GM19238 (cell line): ENCODE measurements around the gene RAB3IP.
A peak's percentile ranks its signal among the peaks of the same experiment; 100 is the strongest.

Source experiments
- DNase-seq: peaks from one replicate; pipeline ENCODE4 v3.0.0; 2011; ENCODE audit warnings: low spot score; ENCODE audit not compliant: insufficient read length

Gene RAB3IP

DNA sequence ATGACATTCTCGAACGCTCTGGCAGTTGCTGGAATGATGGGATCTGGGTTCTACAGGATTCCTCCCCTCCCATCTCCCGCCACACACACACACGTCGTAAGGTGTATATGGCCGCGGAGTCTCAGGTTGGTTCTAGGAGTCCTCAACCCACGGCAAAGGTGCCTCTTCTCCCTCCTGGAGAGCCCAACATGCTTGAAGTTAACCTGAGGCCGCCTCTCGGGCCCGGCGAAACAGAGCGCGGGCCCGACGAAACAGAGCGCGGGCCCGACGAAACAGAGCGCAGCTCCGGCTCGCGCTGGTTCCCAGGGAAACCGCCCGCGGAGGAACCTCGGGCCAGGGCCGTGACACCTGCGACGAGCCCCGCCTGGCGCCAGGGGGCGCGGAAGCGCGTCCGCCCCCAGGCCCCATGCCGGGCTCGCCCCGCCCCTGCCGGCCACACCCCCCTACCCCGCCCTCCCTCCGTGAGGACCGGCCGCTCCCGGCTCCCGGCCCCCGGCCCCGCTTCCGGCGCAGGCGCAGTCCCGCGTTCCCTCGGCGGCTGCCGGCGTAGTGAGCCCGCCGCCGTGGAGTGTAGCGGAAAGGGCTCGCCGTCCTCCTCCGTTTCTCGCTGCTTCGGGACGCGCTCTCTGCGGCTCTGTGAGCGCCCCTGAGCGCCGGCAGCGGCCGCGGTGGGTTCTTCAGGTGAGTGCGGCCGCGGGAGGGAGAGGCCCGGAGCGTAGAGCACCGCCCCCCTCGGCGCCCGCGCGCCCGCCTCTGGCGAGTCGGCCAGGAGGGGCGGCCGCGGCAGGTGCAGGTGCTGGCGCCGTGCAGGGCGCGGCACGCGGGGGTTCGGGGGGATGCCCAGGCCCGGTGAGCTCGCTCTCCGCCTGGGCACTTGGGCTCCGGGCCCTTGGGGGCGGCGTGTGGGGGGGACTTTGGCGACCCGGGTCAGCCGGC lies at the start of gene RAB3IP:
Gene RAB3IP (plus strand): TSS at position 510 of the 936 bp plus-strand sequence. CDS start 16,549 bp downstream, outside the sequence.
- DNase-seq, result peak; percentile 90

- DNase-seq, result no peak
Measured at GRCh38 chr12:69689638-69690037, 49.0 kb upstream of the RAB3IP start.

GRCh38 chr12:69694123-69694522 lies 44.5 kb upstream of the RAB3IP start:
- DNase-seq, result no peak

- DNase-seq, result no peak
Measured at GRCh38 chr12:69698054-69698453, 40.6 kb upstream of the RAB3IP start.

DNA sequence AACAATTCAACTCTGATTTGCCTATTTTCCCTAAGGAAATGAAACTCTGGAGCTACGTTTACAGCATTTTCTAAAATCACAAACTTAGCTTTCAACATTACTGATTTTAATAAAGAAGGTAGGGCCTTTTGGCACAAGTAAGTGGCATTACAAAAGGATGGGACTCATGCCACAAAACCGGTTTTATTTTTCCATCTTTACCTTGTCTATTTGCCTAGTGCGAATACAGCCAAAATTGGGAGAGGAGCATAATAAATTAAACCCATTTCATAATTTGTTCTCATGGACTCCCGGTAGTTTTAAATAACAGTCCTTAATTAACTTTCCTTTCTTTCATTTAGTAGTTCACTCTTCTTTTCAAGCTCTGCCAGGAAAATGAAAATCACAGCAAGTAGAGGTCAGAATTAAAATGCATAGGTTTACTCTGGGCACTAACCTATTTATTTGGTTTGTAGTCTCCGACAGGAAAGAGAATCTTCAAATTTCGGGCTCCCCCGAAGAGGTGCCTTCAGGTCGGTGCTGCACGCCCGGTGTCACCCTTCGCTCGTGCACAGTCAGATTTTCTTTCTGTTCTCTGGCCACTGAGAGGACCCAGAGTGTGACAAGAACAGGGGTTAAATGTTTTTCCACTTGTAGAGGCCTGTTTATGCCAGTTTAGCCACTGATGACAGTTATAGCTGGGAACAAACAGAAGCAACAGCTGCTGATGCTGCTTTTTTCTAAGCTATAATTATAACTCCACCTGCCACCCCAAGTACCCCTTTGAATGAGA lies 39.7 kb upstream of the RAB3IP start, which contains the start of gene BEST3:
Gene BEST3 (minus strand): TSS at position 535 of the 772 bp plus-strand sequence. CDS start 1,505 bp downstream, outside the sequence.
- DNase-seq, result no peak

GRCh38 chr12:69701826-69702225 lies 36.8 kb upstream of the RAB3IP start:
- no peak for DNase-seq

DNA sequence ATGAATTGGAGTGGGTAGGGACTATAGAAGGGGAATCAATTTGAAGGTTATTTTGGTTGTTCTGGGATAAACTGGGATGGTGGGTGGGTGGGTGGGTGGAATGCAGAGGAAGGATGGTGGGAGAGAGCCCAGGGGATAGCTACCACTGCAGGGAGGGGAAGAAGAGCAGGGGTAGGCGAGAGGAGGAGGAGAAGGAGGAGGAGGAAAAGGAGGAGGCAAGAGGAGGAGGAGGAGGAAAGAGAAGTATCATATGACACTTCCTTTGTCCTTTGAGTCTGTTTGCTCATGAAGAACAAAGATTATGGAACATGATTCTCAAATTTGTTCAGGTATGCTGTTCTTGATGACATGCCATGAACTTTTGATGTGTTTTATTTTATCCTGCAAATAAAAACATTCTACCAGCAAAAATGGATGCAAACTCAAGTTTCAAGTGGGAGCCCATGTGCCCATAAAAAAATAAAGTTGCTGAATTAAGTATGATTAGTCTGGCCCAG lies 35.5 kb upstream of the RAB3IP start:
- DNase-seq, result no peak

DNA sequence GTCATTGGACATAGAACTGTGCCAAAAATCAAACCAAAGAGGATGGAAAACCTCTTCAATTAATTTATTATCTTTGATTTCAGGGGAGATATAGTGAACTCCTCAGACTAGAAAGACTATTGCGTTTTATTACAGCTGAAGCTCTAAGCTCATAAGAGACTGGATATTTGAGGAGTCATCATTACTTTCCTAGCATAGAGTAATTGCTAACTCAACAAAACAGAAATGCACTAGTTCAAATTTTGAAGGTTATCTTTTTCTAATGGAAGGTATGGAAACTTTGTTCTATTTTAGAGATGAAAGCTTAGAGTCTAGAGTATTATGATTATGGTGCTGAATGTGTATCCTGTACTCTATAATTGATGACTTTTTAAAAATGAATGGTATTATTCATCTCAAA lies 34.3 kb upstream of the RAB3IP start:
- no peak for DNase-seq

DNA sequence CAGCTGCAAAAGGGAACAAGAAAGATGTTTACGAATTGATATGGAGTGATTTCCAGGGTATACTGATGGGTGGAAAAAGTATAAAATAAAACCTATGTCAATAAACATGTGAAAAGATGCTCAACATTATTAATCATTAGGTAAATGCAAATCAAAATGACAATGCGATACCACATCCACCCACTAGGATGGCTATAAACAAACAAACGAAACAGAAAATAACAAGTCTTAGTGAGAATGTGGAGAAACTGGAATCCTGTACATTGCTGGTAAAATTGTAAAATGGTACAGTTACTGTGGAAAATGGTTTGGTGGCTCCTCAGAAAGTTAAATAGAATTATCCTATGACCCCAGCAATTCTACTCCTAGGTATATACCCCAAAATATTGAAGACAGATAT lies 30.0 kb upstream of the RAB3IP start:
- DNase-seq, result no peak

- DNase-seq, result no peak
Measured at GRCh38 chr12:69712826-69713225, 25.8 kb upstream of the RAB3IP start.

- no peak for DNase-seq
Measured at GRCh38 chr12:69714542-69714941, 24.1 kb upstream of the RAB3IP start.

DNA sequence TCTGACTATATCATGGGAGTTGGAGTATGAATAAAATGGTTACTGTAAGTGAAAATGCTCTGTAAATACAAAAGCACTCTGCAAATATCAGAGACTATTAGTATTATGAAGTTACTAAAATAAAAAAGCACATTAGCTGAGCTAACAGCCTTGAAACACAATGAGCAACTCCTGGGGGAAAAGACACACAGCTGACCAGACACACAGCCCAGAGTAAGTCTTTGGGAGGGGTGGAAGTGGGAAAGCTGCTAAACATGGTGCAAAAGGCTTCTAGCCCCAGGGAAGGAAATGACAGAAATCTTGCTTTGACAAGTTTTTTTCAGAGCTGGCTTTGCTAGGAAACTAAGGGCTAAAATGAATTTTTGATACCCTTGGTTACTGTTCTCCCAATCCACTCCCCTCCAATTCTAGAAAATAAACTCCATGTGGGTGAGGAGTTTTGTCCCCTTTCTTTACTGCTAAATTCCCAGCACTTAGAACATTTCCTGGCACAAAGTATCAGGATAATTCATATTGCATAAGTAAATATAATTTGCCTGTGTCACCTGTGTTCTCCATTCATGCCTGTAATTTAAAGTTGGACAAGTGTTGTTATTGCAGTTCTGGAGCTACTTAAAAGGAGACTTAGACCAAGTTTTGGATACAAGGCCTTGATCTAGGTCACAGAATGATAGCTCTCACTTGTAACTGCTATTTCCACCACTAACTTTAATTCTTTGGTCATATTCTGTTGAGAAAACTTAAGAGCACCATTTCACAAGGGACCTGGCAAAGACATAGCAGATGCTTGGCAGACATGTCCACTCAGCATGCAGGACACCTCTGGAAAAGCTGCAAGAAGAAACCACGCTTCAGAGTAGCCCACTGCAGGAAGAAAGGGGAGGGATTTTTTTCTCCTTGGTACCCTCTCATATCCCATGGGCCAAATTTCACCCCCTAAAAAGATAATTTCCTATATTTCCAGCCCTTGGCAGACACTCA lies 19.0 kb upstream of the RAB3IP start:
- DNase-seq, result no peak

DNA sequence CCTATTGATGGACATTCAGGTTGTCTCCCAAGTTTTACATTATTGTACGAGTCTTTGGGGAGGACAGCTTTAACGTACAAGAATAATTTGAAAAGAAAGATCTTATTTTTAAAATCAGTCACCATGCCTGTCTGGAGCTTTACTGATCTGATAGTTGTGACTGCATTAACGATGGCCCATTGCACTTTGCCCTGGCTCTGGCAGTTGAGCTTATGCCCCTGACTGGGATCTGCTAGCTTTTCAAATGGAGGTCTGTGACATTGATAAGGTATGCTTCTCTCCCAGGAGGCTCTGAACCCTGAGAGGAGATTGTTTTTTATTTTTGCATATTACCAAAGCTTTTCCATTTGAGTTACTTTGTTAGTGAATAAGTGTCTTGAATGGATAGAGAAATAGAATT lies 17.9 kb upstream of the RAB3IP start:
- DNase-seq, result no peak

- no peak for DNase-seq
Measured at GRCh38 chr12:69726922-69727321, 11.7 kb upstream of the RAB3IP start.

DNA sequence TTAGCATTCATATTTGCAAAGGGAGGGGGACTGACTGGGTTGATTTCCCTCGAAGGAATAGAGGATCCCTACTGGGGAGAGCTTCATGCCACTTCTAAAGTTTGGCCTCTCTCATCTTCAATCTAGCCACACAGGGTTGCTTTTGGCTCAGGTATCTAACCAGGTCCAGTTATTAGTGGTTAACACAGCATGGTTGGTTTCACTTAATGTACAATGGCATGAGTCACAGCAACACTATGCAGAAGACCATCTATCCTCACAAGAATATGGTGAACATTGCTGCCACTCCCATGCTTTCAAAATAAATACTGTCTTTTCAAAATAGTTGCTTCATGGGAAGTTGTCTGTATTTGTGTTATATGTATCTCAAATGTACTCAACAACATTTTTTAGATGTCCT lies 6.6 kb upstream of the RAB3IP start:
- no peak for DNase-seq

DNA sequence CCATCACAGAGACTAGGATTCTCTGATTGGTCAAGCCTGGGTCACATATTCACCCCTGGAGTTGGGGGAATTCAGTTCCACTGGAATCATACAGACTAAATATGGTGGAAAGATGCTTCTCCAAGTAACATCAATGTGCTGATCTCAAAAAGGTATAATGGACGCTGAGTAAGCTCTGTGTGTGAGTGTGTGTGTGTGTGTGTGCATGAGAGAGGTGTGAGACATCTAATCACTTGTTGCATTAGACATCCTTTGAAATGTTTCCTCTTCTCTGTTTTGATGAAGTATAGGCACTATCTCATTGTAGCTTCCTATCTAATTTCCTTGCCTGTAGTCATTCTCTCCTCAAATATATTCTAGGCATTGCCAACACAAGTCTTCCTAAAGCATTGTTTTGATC lies 5.0 kb upstream of the RAB3IP start:
- DNase-seq, result no peak

GRCh38 chr12:69739287-69740191 lies 879 bp downstream of the RAB3IP start:
- DNase-seq, result peak; percentile 39

DNA sequence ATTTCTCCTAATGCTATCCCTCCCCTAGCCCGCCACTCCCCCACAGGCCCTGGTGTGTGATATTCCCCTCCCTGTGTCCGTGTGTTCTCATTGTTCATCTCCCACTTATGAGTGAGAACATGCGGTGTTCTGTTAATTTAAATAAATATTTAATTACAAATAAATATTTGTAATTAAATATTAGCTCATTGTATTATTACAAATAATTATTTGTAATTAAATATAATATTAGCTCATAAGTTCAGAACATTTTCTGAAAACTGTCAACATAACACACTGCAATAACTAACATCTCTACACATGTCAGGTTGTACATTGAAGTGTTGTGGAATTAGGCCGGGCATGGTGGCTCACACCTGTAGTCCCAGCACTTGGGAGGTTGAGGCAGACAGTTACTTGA lies 5.4 kb downstream of the RAB3IP start:
- no peak for DNase-seq

DNA sequence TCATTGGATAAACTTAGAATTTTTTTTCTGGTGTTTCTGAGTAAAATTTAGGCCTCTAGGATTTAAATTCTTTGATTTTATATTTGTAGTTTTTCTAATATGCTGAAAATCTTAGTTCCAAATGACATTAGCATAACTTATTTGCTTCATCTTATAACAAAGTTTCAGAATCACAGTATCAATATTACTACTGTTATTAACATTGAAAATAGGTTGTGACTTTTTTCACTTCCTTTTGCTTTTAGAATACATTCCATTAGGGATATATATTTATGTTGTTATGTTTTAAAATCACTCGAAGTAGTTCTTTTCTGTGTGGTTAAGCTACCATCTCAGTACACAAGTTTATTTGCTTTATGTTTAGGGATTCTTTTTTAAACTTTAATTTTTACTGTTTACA lies 12.8 kb downstream of the RAB3IP start:
- no peak for DNase-seq

DNA sequence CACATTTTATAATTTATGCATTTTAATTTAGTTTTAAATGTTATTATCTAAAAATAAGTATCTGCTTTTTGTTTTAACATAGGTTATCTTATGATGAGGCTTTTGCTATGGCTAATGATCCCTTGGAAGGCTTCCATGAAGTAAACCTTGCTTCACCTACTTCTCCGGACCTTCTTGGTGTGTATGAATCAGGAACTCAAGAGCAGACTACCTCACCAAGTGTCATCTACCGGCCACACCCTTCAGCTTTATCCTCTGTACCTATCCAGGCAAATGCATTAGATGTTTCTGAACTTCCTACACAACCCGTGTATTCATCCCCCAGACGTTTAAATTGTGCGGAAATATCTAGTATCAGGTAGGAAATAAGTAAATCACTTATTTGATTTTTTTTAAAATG lies 16.6 kb downstream of the RAB3IP start:
- DNase-seq, result no peak
